T-cell (primary cell): Measurements from ENCODE around the gene TOX3. TPM values are rescaled to one million over a fixed set of nuclear protein-coding genes. Genes with fewer than 3 reads are reported as not detected.

Experiments used
- ATAC-seq, 4 experiments: fragments of 200-7000 bp in 3 of 4; fragments of 150-1000 bp in 1 of 4; cut with Tn5 transposase; replicated peaks in 1 of 4; 1 replicate in 3 of 4; 2 replicates in 1 of 4; pipeline ENCODE4 v1.10.0; 2021; ENCODE audit warnings: moderate library complexity in 3 of 4, mild to moderate bottlenecking in 2 of 4, moderate number of reproducible peaks in 1 of 4
- CTCF ChIA-PET, 2 donors: fragments of 300-600 bp; sonication (Branson Sonifier 250); formaldehyde crosslinking; loops; one replicate each; lab custom pipeline; 2022; ENCODE audit warnings: antibody characterized with exemption in 2 of 2; lab: Charles Lee
- POLR2A ChIA-PET, 2 donors: fragments of 300-600 bp; sonication (Branson Sonifier 250); formaldehyde crosslinking; loops; one replicate each; lab custom pipeline; 2022; ENCODE audit warnings: antibody characterized with exemption in 2 of 2; lab: Charles Lee
- DNase-seq, 35 experiments: peaks; one replicate each; pipeline versions ENCODE4 v3.0.0 to v3.0.0-alpha.2; 2013 to 2023
- H3K27ac ChIP-seq: one replicate; pipeline ENCODE4 v1.5.1; 2013; ENCODE audit warnings: low read length
- H3K27me3 ChIP-seq, 2 experiments: replicated peaks in 1 of 2; 1 replicate in 1 of 2; 2 replicates in 1 of 2; pipeline versions ENCODE4 v1.6.1 to v1.7.0; 2013; ENCODE audit warnings: low read length in 1 of 2, mixed read lengths in 1 of 2; ENCODE audit not compliant: control insufficient read depth in 2 of 2, insufficient read depth in 2 of 2; ENCODE audit errors: extremely low read depth in 1 of 2
- H3K36me3 ChIP-seq, 2 donors: 1 replicate in 1 of 2; 2 replicates in 1 of 2; pipeline versions ENCODE4 v1.6.1 to v1.7.0; 2013; ENCODE audit warnings: low read length in 1 of 2; ENCODE audit not compliant: control insufficient read depth in 2 of 2, insufficient read depth in 1 of 2; ENCODE audit errors: extremely low read depth in 1 of 2
- H3K4me1 ChIP-seq, 2 experiments: 1 replicate in 1 of 2; 2 replicates in 1 of 2; pipeline versions ENCODE4 v1.6.1 to v1.7.0; 2013; ENCODE audit warnings: low read length in 2 of 2, mixed read lengths in 1 of 2; ENCODE audit not compliant: insufficient read depth in 2 of 2, control insufficient read depth in 1 of 2; ENCODE audit errors: extremely low read depth in 1 of 2
- H3K4me3 ChIP-seq, 2 donors: 1 replicate in 1 of 2; 2 replicates in 1 of 2; pipeline versions ENCODE4 v1.5.1 to v1.7.0; 2013; ENCODE audit warnings: mild to moderate bottlenecking in 2 of 2, low read length in 1 of 2, moderate library complexity in 1 of 2; ENCODE audit not compliant: control insufficient read depth in 1 of 2; ENCODE audit errors: extremely low read depth in 1 of 2
- H3K9me3 ChIP-seq: 2 replicates; pipeline ENCODE4 v1.7.0; 2013
- H3K27ac Mint-ChIP-seq, 2 donors: one replicate each; pipeline ENCODE4 v1.8.0; 2020 to 2021; ENCODE audit warnings: mild to moderate bottlenecking in 2 of 2, mixed read lengths in 2 of 2
- H3K27me3 Mint-ChIP-seq, 2 donors: one replicate each; pipeline ENCODE4 v1.8.0; 2021 to 2022; ENCODE audit warnings: mixed read lengths in 2 of 2
- H3K36me3 Mint-ChIP-seq: one replicate; pipeline ENCODE4 v1.8.0; 2021; ENCODE audit warnings: mixed read lengths
- H3K4me1 Mint-ChIP-seq, 3 donors: one replicate each; pipeline ENCODE4 v1.8.0; 2020 to 2022; ENCODE audit warnings: mixed read lengths in 3 of 3, mild to moderate bottlenecking in 1 of 3
- H3K4me3 Mint-ChIP-seq, 3 donors: one replicate each; pipeline ENCODE4 v1.8.0; 2020 to 2022; ENCODE audit warnings: mild to moderate bottlenecking in 3 of 3, mixed read lengths in 3 of 3, moderate library complexity in 3 of 3
- H3K9me3 Mint-ChIP-seq, 3 donors: one replicate each; pipeline ENCODE4 v1.8.0; 2020 to 2022; ENCODE audit warnings: mixed read lengths in 3 of 3
- WGBS: methylation state at CpG from one replicate; pipeline ENCODE4 v1.1.5; 2013; ENCODE audit warnings: missing lambda C conversion rate; ENCODE audit not compliant: insufficient coverage; 5-methylcytosine and 5-hydroxymethylcytosine counted together
- total RNA-seq, 35 experiments: library from RNA in 6 of 35; stranded (reverse) in 6 of 35; fragments of 120-200 nt in 1 of 35; gene quantifications; one replicate each; pipeline versions ENCODE4 v1.2.1 to v1.2.4 and lab custom pipeline; 2013 to 2026

The TOX3 gene
- total RNA-seq, 5 donors from 2014 or later (not counting 1 experiment from before 2014, with no cell fraction given): 0.09 to 0.10 TPM; not detected in 3

- no peak for ATAC-seq
- CTCF ChIA-PET: no interaction called here
Observed at GRCh38 chr16:52466994-52467393, 79.9 kb downstream of the TOX3 start.

DNA sequence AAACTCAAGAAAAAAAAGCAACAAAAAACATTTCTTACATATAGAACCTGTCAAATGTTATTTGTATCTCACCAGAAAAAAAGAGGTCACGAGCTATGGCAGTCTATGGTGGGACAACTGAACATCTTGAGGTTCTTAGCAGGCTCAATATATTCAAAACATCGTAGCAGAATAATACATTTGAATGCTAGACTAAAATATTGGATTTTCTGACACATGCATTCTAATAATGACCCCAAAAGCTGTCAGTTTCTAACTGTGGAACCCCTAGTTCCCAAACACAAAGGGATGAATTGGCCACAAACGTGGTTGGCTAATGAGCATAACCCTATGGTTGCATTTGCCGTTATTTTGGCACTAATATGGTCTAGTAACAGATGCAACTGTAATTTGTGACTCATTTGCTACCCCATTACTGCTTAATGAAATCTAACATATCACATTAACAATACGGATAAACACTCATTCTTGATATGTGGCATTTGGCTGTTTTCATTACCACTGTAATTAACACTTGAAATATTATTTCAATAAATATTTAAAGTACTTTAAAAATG, 81.2 kb downstream of the TOX3 start:
- Histone ChIP-seq H3K36me3 (no peaks in the 10 kb centered on the region), H3K9me3 (no peaks in the 10 kb centered on the region), H3K4me1 (no peaks in the 10 kb centered on the region), H3K27ac (no peak overlapping the region), H3K4me3 (no peak overlapping the region), H3K27me3 (no peaks in the 10 kb centered on the region)
- H3K9me3 Mint-ChIP-seq: peaks cover 0 to 3% (median 3%) of the 10 kb centered on the region in 3 donors
- H3K27me3 Mint-ChIP-seq: no peaks in the 10 kb centered on the region
- H3K36me3 Mint-ChIP-seq: no peaks in the 10 kb centered on the region
- CTCF ChIA-PET: no interaction called here
- DNase-seq: no peak
- H3K4me1 Mint-ChIP-seq: no peaks in the 10 kb centered on the region
- no peak overlapping the region for H3K27ac Mint-ChIP-seq
- POLR2A ChIA-PET: no interaction called here
- no peak for ATAC-seq
- no peak overlapping the region for H3K4me3 Mint-ChIP-seq
- no CpG with 5 or more reads among the region's 5 CpGs for WGBS

More at GRCh38 chr16:52466994-52467393, 79.9 kb downstream of the TOX3 start:
- Mint-ChIP-seq H3K27me3 (no peaks in the 10 kb centered on the region), H3K4me3 (no peak overlapping the region), H3K27ac (no peak overlapping the region), H3K36me3 (no peaks in the 10 kb centered on the region), H3K9me3 (peaks cover 0 to 7% (median 3%) of the 10 kb centered on the region in 3 donors), H3K4me1 (no peaks in the 10 kb centered on the region)
- Histone ChIP-seq H3K27me3 (no peaks in the 10 kb centered on the region), H3K9me3 (no peaks in the 10 kb centered on the region), H3K27ac (no peak overlapping the region), H3K36me3 (no peaks in the 10 kb centered on the region), H3K4me1 (no peaks in the 10 kb centered on the region), H3K4me3 (no peak overlapping the region)
- DNase-seq: no peak
- WGBS: no CpG with 5 or more reads among the region's 3 CpGs
- POLR2A ChIA-PET: no interaction called here

- Histone ChIP-seq H3K36me3 (no peaks in the 10 kb centered on the region), H3K4me3 (no peak overlapping the region), H3K4me1 (no peaks in the 10 kb centered on the region), H3K27me3 (no peaks in the 10 kb centered on the region), H3K27ac (no peak overlapping the region), H3K9me3 (no peaks in the 10 kb centered on the region)
- Mint-ChIP-seq H3K27me3 (no peaks in the 10 kb centered on the region), H3K9me3 (peaks cover 0 to 3% (median 0%) of the 10 kb centered on the region in 3 donors), H3K36me3 (no peaks in the 10 kb centered on the region), H3K4me1 (no peaks in the 10 kb centered on the region), H3K4me3 (no peak overlapping the region), H3K27ac (no peak overlapping the region)
- ChIA-PET POLR2A (no interaction called here), CTCF (no interaction called here)
- DNase-seq (no peak), ATAC-seq (no peak)
- 87% methylated on average over 4 of the region's 8 CpGs for WGBS
Observed at GRCh38 chr16:52463904-52464303, 83.0 kb downstream of the TOX3 start.

DNA sequence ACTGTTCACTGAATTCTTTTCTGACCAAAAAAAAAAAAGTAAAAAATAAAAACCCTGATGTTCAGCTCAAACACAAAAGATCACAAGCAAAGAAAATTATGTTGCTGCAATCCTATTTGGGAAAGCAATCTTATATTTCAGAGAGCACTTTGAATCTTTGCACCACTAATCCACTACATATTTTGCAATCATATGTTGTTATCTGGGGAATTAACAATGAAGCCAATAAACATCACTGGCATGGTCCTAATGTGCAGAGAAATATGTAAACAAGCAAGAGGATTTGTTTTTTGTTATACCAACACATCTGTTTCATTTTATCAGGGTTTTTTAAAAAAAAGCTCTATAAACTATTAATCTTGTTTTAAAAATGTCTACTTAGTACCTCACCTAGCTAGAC, 84.1 kb downstream of the TOX3 start:
- H3K27me3 ChIP-seq: no peaks in the 10 kb centered on the region
- H3K4me3 Mint-ChIP-seq: no peak overlapping the region
- peaks cover 0 to 3% (median 0%) of the 10 kb centered on the region in 3 donors for H3K9me3 Mint-ChIP-seq
- no peaks in the 10 kb centered on the region for H3K36me3 ChIP-seq
- no peak overlapping the region for H3K27ac Mint-ChIP-seq
- no peaks in the 10 kb centered on the region for H3K4me1 ChIP-seq
- no peak for DNase-seq
- POLR2A ChIA-PET: no interaction called here
- no peak for ATAC-seq
- no peaks in the 10 kb centered on the region for H3K36me3 Mint-ChIP-seq
- H3K4me3 ChIP-seq: no peak overlapping the region
- H3K4me1 Mint-ChIP-seq: no peaks in the 10 kb centered on the region
- CTCF ChIA-PET: no interaction called here
- no peaks in the 10 kb centered on the region for H3K9me3 ChIP-seq
- H3K27ac ChIP-seq: no peak overlapping the region
- no peaks in the 10 kb centered on the region for H3K27me3 Mint-ChIP-seq

GRCh38 chr16:52460639-52461178, 86.2 kb downstream of the TOX3 start:
- H3K36me3 ChIP-seq: no peaks in the 10 kb centered on the region
- ChIA-PET POLR2A (no interaction called here), CTCF (no interaction called here)
- ATAC-seq: no peak
- no peaks in the 10 kb centered on the region for H3K9me3 ChIP-seq
- no peak overlapping the region for H3K27ac Mint-ChIP-seq
- no peak for DNase-seq
- no peaks in the 10 kb centered on the region for H3K27me3 Mint-ChIP-seq
- no peaks in the 10 kb centered on the region for H3K4me1 Mint-ChIP-seq
- H3K36me3 Mint-ChIP-seq: no peaks in the 10 kb centered on the region
- H3K27ac ChIP-seq: no peak overlapping the region
- WGBS: no CpG with 5 or more reads among the region's 1 CpG
- no peak overlapping the region for H3K4me3 ChIP-seq
- H3K27me3 ChIP-seq: no peaks in the 10 kb centered on the region
- H3K9me3 Mint-ChIP-seq: peaks cover 0 to 3% (median 0%) of the 10 kb centered on the region in 3 donors
- no peaks in the 10 kb centered on the region for H3K4me1 ChIP-seq
- H3K4me3 Mint-ChIP-seq: no peak overlapping the region

DNA sequence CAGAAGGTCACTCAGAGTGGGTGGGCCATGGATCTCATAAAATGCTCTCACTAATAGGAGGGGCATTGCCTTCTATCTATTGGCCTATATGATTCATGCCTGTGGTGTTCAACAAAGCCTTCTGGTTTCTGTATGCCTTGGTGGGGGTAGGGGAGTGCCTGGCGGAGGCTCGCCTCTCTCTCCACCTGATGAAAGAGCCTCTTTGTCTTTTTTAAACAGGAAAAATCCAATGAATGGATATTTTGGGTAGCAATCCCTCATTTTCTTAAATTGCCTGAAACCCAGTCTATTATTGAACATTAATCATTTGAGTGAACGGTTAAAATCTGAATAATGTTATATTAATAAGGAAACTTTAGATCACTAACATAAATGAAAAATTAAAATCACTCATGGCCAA, 90.6 kb downstream of the TOX3 start:
- H3K9me3 ChIP-seq: no peaks in the 10 kb centered on the region
- no peaks in the 10 kb centered on the region for H3K4me1 Mint-ChIP-seq
- no peak overlapping the region for H3K27ac Mint-ChIP-seq
- no peaks in the 10 kb centered on the region for H3K27me3 Mint-ChIP-seq
- H3K4me3 Mint-ChIP-seq: no peak overlapping the region
- no peaks in the 10 kb centered on the region for H3K9me3 Mint-ChIP-seq
- H3K4me3 ChIP-seq: no peak overlapping the region
- H3K27ac ChIP-seq: no peak overlapping the region
- DNase-seq (no peak), ATAC-seq (no peak)
- H3K27me3 ChIP-seq: no peaks in the 10 kb centered on the region
- CTCF ChIA-PET: no interaction called here
- H3K36me3 ChIP-seq: no peaks in the 10 kb centered on the region
- POLR2A ChIA-PET: no interaction called here
- H3K36me3 Mint-ChIP-seq: no peaks in the 10 kb centered on the region
- H3K4me1 ChIP-seq: no peaks in the 10 kb centered on the region
- no CpG with 5 or more reads among the region's 3 CpGs for WGBS
